ENCODE results near the gene DHRS9. TPM values are rescaled to one million over a fixed set of nuclear protein-coding genes. Genes with fewer than 3 reads are reported as not detected.

DHRS9 gene
- total RNA-seq, 4 donors from 2014 or later = 4.3 to 130 (median 18.8) TPM

GRCh38 chr2:169034984-169035544, 34.3 kb upstream of the DHRS9 start:
- TF ChIP-seq, protein P1, sequence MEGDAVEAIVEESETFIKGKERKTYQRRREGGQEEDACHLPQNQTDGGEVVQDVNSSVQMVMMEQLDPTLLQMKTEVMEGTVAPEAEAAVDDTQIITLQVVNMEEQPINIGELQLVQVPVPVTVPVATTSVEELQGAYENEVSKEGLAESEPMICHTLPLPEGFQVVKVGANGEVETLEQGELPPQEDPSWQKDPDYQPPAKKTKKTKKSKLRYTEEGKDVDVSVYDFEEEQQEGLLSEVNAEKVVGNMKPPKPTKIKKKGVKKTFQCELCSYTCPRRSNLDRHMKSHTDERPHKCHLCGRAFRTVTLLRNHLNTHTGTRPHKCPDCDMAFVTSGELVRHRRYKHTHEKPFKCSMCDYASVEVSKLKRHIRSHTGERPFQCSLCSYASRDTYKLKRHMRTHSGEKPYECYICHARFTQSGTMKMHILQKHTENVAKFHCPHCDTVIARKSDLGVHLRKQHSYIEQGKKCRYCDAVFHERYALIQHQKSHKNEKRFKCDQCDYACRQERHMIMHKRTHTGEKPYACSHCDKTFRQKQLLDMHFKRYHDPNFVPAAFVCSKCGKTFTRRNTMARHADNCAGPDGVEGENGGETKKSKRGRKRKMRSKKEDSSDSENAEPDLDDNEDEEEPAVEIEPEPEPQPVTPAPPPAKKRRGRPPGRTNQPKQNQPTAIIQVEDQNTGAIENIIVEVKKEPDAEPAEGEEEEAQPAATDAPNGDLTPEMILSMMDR (IDR thresholded peaks at IDR 0.05; ENCODE audit: low read depth) = no peak

GRCh38 chr2:169035887-169036286, 33.5 kb upstream of the DHRS9 start:
- TF ChIP-seq, protein P1 (IDR thresholded peaks at IDR 0.05; ENCODE audit: low read depth) = no peak

DNA sequence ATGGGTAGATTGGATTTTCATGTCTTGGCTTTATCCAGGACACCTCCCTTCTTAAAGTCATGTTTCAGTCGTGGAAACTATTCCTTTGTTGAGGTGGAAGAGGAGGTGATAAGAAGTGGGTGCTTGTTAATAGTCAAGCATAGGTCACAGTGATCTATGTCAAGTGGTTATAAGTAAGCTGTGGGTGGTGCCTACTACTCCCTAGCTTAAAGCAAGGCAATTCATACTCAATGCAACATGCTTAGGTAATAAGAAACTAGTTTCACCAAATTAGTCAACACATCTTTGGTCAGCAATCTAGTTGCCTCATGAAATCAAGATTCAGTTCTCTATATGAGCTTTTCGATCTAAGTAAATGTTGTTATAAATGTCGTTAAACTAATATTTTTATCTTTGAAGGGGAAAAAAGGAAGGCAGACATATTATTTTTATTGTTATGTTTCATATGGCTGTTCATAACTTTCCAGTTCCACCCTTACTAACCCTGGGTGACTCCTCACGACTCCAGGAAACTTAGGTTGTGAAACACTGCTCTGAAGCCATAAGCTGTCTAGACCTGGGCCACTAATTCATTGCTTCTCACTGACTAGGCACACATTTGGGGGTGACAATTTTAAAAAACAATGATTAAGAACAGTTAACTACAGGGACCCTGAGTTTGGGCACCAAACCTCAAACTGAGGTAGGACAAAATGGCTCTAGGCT, 32.5 kb upstream of the DHRS9 start:
- TF ChIP-seq, protein P1 (IDR thresholded peaks at IDR 0.05; ENCODE audit: low read depth) = no peak

GRCh38 chr2:169038338-169038757, 31.0 kb upstream of the DHRS9 start:
- TF ChIP-seq, protein P1 (IDR thresholded peaks at IDR 0.05; ENCODE audit: low read depth) = no peak

DNA sequence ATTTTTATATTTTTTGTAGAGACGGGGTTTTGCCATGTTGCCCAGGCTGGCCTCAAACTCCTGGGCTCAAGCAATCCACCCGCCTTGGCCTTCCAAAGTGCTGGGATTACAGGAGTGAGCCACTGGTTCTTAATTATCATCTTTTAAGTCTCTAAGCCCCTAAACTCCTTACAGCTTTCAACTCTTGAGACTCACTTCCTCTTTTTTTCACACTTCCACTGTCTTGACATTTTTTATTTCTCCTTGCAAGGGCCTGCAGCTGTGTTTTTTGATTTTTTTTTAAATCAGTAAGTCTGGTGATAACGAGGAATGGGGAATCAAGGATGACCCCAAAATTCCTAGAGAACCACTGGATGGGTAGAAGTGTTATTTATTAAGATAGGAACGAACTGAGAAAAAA, 29.7 kb upstream of the DHRS9 start:
- TF ChIP-seq, protein P1 (IDR thresholded peaks at IDR 0.05; ENCODE audit: low read depth) = no peak

DNA sequence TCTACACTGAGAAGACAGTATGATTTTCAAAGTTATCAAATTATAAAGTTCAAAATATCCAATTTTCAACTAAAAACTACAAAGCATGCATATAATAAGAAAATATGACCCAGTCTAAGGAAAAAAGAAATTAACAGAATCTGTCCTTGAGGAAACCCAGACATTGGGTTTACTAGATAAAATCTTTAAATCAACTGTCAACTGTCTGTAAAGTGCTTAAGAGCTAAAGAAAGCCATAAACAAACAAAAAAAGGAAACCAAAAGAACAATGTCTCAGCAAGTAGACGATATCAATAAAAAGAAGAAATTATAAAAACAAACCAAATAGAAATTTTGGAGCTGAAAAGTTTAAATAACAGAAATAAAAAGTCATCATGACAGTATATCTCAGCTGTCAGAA, 27.8 kb upstream of the DHRS9 start:
- TF ChIP-seq, protein P1 (IDR thresholded peaks at IDR 0.05; ENCODE audit: low read depth) = no peak

DNA sequence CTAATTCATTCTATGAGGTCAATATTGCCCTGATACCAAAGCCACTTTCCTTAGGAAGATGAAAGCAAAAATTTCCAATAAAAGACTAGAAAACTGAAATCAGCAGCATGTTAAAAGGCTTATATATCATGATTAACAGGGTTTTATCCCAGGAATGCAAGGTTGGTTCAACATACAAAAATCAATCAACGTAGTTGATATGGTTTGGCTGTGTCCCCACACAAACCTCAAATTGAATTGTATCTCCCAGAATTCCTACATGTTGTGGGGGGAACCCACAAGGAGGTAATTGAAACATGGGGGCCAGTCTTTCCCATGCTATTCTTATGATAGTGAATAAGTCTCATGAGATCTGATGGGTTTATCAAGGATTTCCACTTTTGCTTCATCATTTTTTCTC, 26.5 kb upstream of the DHRS9 start:
- TF ChIP-seq, protein P1 (IDR thresholded peaks at IDR 0.05; ENCODE audit: low read depth) = no peak

Data from subcutaneous adipose tissue (tissue), 4 donors.